ENCODE results near the gene CDH4. TPM values are rescaled to one million over a fixed set of nuclear protein-coding genes. Genes with fewer than 3 reads are reported as not detected.

CDH4 gene
- total and polyA plus RNA-seq, 2 of the 13 experiments (the other 11 are each of a cell fraction or from before 2014, with no cell fraction given), result not detected

- no peak for TF ChIP-seq ZHX1 (CRISPR knock-in tag; IDR thresholded peaks at IDR 0.05; ENCODE audit: low read depth)
These were observed 318.7 kb downstream of the CDH4 start (continued) for GRCh38 chr20:61570646-61571195.

- no peaks in the 10 kb centered on the region for H3K36me3 ChIP-seq (replicated peaks in 1 of 2; ENCODE audit: control insufficient read depth in 1 of 2, insufficient read depth in 2 of 2, low read length in 2 of 2)
- 4% methylated on average over 7 of the region's 9 CpGs for WGBS (ENCODE audit: low lambda C conversion rate)
- intact Hi-C loops (cut with micrococcal nuclease; ENCODE audit: unreplicated experiment) (no loop called here), in situ Hi-C loops (cut with HindIII; ENCODE audit: extremely low pct_ligation_motif_present, low pct_unique_long_range_greater_than_20kb) (no loop called here)
- TF ChIP-seq NCOA1 (CRISPR knock-in tag; IDR thresholded peaks at IDR 0.05) (no peak), ZSCAN9 (CRISPR knock-in tag; IDR thresholded peaks at IDR 0.05; ENCODE audit: borderline replicate concordance) (no peak), ZNF432 (CRISPR knock-in tag; IDR thresholded peaks at IDR 0.05; ENCODE audit: borderline replicate concordance) (no peak), TEAD3 (CRISPR knock-in tag; optimal IDR thresholded peaks at IDR 0.05; ENCODE audit: borderline replicate concordance) (no peak), KDM6A (CRISPR knock-in tag; IDR thresholded peaks at IDR 0.05; ENCODE audit: low read depth) (no peak), NFRKB (IDR thresholded peaks at IDR 0.05) (no peak)
- CTCF ChIA-PET (ENCODE audit: low intra/inter-chr PET ratio, low total read pairs), result no interaction called here
- no TSS peak for BruUV-seq (replicated peaks)
- no peak overlapping the region for H3K4me2 ChIP-seq (ENCODE audit: low read depth, low read length)
- H3K79me2 ChIP-seq (ENCODE audit: insufficient read depth, low read length), result no peaks in the 10 kb centered on the region
- no peaks in the 10 kb centered on the region for H3K9me3 ChIP-seq (ENCODE audit: low read length)
- peaks cover 0 to 33% of the 10 kb centered on the region in 2 experiments; a peak in 3 of 5 replicates for H3K27me3 ChIP-seq (ENCODE audit: control insufficient read depth in 1 of 2, insufficient read depth in 2 of 2, low read length in 2 of 2)
- H4K20me1 ChIP-seq (ENCODE audit: insufficient read depth, low read length), result no peaks in the 10 kb centered on the region
- no peak overlapping the region for H3K27ac ChIP-seq (ENCODE audit: extremely low read length, insufficient read depth, low read length)
- H3K4me1 ChIP-seq (ENCODE audit: insufficient read depth, low read length), result peaks cover 12% of the 10 kb centered on the region
- POLR2A ChIA-PET, result no interaction called here
- FAIRE-seq, result no peak
- H3K4me3 ChIP-seq (replicated peaks in 1 of 3; ENCODE audit: insufficient read depth in 1 of 3, low read depth in 2 of 3, low read length in 3 of 3), result no peak overlapping the region
- no peak overlapping the region for H2AFZ ChIP-seq (ENCODE audit: low read length)
- no peak for ATAC-seq
- no peak overlapping the region for H3K9ac ChIP-seq (ENCODE audit: insufficient read depth, low read depth, low read length)
- DNase-seq (ENCODE audit: low spot score), result no peak
These were observed 319.2 kb downstream of the CDH4 start for GRCh38 chr20:61571221-61571620.

All from HepG2 (cell line).